Stimulated activated CD8-positive, alpha-beta memory T cell treated with anti-CD3 and anti-CD28 coated beads, Interleukin-7, amount 100 ng/mL, for 48 hours (primary cell): ENCODE results near the gene FOXP1.

Experiments used
- DNase-seq, 2 donors: peaks; one replicate each; pipeline ENCODE4 v3.0.0-alpha.2; 2020; ENCODE audit warnings: low read depth in 1 of 2; ENCODE audit errors: extremely low read depth in 1 of 2

The FOXP1 gene

GRCh38 chr3:71313844-71314243 lies 269.7 kb downstream of the FOXP1 start:
- no peak for DNase-seq

GRCh38 chr3:71312461-71312860 lies 271.1 kb downstream of the FOXP1 start:
- no peak for DNase-seq

GRCh38 chr3:71311661-71312046 lies 271.9 kb downstream of the FOXP1 start:
- DNase-seq: no peak

GRCh38 chr3:71310980-71311660 lies 272.4 kb downstream of the FOXP1 start:
- DNase-seq: no peak

GRCh38 chr3:71310359-71310979 lies 273.1 kb downstream of the FOXP1 start:
- DNase-seq: no peak

- no peak for DNase-seq
Measured at GRCh38 chr3:71309886-71310285, 273.6 kb downstream of the FOXP1 start.

GRCh38 chr3:71309342-71309741 lies 274.2 kb downstream of the FOXP1 start:
- DNase-seq: peak in 1 of 2 donors; percentile 50

GRCh38 chr3:71308836-71309235 lies 274.7 kb downstream of the FOXP1 start:
- no peak for DNase-seq

- DNase-seq: no peak
Measured at GRCh38 chr3:71307991-71308697, 275.4 kb downstream of the FOXP1 start.

- no peak for DNase-seq
Measured at GRCh38 chr3:71305231-71306206, 278.0 kb downstream of the FOXP1 start.

- no peak for DNase-seq
Measured at GRCh38 chr3:71304684-71305083, 278.8 kb downstream of the FOXP1 start.

- no peak for DNase-seq
Measured at GRCh38 chr3:71304247-71304646, 279.3 kb downstream of the FOXP1 start.

GRCh38 chr3:71303627-71304200 lies 279.8 kb downstream of the FOXP1 start:
- DNase-seq: no peak

- no peak for DNase-seq
Measured at GRCh38 chr3:71302604-71303003, 280.9 kb downstream of the FOXP1 start.

- no peak for DNase-seq
Measured at GRCh38 chr3:71300951-71301393, 282.6 kb downstream of the FOXP1 start.

- peak in 1 of 2 donors; percentile 29 for DNase-seq
Measured at GRCh38 chr3:71299160-71299559, 284.4 kb downstream of the FOXP1 start.

GRCh38 chr3:71294919-71295318 lies 288.6 kb downstream of the FOXP1 start:
- no peak for DNase-seq

GRCh38 chr3:71290301-71290700 lies 293.2 kb downstream of the FOXP1 start:
- DNase-seq: no peak

GRCh38 chr3:71288269-71288930 lies 295.1 kb downstream of the FOXP1 start:
- DNase-seq: no peak

GRCh38 chr3:71285086-71285485 lies 298.4 kb downstream of the FOXP1 start:
- DNase-seq: no peak
